Activated CD4-positive, alpha-beta T cell treated with anti-CD3 and anti-CD28 coated beads for 24 hours (primary cell): ENCODE results near the gene ANKRD65.
"Not testable (repeated sequence)": the region's sequence is repeated elsewhere in the genome, so short reads cannot be mapped to it uniquely, and the experiment has no call there.

Source experiments
- DNase-seq, 2 donors: peaks; one replicate each; pipeline ENCODE4 v3.0.0-alpha.2; 2020; ENCODE audit warnings: low read depth in 2 of 2

The ANKRD65 gene

DNA sequence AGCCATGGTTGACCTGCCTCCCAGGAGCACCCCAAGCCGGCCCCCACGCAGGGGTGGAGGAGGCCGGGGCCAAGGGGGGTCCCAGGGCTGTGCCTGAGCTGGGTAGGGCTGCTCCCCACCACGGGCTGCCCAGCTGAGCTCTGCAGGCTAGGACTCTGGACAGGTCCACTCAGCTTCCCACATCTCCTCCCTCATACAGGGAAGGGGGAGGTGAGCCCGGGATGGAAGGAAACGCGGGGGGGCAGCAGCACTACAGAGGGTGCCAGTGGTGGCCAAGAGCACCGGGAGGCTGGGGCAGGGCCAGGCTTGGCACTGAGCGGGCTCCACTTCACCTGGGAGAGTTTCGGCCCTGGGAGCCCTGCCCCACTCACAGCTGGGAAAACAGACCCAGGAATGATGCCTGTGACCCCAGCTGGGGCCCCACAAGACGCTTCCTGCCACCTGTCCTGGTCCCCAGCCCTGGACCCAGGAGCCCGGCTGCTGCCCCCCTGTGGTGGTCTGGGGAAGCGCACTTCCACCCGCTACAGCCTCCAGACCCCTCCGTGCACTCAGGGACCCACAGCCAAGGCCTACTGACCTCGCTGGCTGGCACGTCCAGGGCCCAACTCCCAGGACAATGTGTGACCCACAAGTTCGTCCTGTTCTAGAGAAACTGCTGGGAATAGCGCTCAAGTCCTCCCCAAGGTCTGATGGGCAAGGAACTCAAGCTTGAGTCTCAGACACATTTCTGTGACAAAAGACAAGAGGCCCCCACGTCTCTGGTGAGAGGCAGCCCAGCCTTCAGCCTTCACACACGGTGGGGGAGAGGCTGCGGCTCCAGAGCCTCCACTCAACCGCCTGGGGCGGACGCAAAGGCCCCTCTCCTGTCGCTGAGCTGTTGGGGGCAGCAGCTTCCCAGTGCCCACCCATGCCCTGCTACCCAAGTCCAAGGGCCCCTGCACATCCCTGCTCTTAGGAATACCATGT lies 49.0 kb downstream of the ANKRD65 start:
- peak; percentile 74 to 75 for DNase-seq

DNA sequence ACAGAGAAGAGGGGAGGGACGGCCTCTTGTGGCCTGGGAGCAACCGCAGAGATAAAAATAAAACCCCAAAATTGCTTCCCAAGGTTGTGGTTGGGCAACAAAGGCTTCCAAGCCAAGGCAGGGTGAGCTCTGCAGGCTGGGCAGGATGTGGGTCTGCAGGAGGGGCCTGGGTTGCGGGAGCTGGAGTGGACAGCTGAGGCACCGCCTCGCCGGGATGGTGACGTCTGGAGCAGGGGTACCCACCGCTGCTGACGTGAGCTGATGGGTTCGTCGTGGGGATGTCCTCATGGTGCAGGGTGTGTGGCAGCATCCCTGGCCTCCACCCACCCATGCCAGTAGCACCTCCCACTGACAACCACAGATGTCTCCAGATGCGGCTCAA lies 49.7 kb downstream of the ANKRD65 start:
- no peak for DNase-seq

DNA sequence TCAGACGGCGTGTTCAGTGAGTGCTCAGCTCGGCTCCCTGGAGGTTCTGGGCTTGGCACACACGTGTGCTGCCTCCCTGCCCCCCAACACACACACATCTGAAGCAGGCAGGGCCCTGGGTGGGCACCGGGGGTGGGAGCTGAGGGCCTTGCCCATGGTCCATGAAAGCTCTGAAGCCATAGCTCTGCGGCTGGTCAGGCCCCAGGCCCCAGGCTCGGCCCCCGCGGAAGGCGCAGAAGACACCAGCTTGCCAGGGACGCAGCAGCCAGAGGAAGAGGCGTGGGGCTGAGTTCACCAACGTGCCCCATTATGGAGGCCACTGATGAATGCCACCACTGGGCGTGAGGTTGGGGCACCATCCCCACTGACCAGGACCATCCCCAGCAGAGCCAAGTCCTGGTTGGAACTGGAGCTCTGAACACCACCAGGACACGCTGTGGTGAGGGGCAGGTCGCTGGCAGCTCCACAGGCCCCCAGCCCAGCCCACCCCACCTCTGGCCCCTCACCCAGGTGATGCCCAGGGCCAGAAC lies 50.2 kb downstream of the ANKRD65 start:
- DNase-seq: no peak

DNA sequence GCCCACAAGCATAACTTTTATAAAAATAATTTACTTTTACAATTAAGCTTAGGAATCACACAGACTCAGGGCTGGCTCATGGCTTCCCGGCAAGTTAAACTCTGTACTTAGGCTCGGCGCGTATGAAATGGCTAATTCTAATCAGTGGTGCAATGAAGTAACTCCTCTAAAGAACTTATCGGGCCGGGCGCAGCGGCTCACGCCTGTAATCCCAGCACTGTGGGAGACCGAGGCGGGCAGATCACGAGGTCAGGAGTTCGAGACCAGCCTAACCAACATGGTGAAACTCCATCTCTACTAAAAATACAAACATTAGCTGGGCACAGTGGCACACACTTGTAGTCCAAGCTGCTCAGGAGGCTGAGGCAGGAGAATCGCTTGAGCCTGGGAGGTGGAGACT lies 51.0 kb downstream of the ANKRD65 start:
- not testable (repeated sequence) for DNase-seq
